Endodermal cell (in vitro differentiated cells): Measurements from ENCODE around the gene VSIG1. TPM values are rescaled to one million over a fixed set of nuclear protein-coding genes. Genes with fewer than 3 reads are reported as not detected.

Source experiments
- DNase-seq: peaks from one replicate; pipeline ENCODE4 v3.0.0-alpha.2; 2017
- H3K27ac ChIP-seq: 2 replicates; pipeline ENCODE4 v1.5.1; 2013; ENCODE audit warnings: mild to moderate bottlenecking, low read depth, low read length, moderate library complexity
- H3K27me3 ChIP-seq: 2 replicates; pipeline ENCODE4 v1.6.1; 2013; ENCODE audit warnings: mild to moderate bottlenecking, low read length, moderate library complexity; ENCODE audit not compliant: insufficient read depth, control insufficient read depth, poor library complexity, severe bottlenecking
- H3K36me3 ChIP-seq: 2 replicates; pipeline ENCODE4 v1.7.0; 2013; ENCODE audit warnings: mild to moderate bottlenecking, low read length, moderate library complexity; ENCODE audit not compliant: control insufficient read depth, insufficient read depth
- H3K4me1 ChIP-seq: one replicate; pipeline ENCODE4 v1.7.0; 2013; ENCODE audit warnings: low read length; ENCODE audit not compliant: control insufficient read depth, insufficient read depth
- H3K4me3 ChIP-seq: 2 replicates; pipeline ENCODE4 v1.5.1; 2013; ENCODE audit warnings: mild to moderate bottlenecking, low read length, moderate library complexity
- H3K9ac ChIP-seq: 2 replicates; pipeline ENCODE4 v1.6.1; 2013; ENCODE audit warnings: mild to moderate bottlenecking, low read length, moderate library complexity; ENCODE audit not compliant: poor library complexity, severe bottlenecking; ENCODE audit errors: extremely low read depth
- H3K9me3 ChIP-seq: 2 replicates; pipeline ENCODE4 v1.6.1; 2013; ENCODE audit warnings: mild to moderate bottlenecking, low read length, moderate library complexity; ENCODE audit not compliant: control insufficient read depth
- H3K27ac Mint-ChIP-seq: 2 replicates; pipeline ENCODE4 v1.8.0; 2020; ENCODE audit warnings: mixed read lengths
- H3K27me3 Mint-ChIP-seq: 2 replicates; pipeline ENCODE4 v1.8.0; 2021; ENCODE audit warnings: mild to moderate bottlenecking, mixed read lengths; ENCODE audit not compliant: insufficient read depth
- H3K36me3 Mint-ChIP-seq: 2 replicates; pipeline ENCODE4 v1.8.0; 2020; ENCODE audit warnings: low read depth, mixed read lengths
- H3K4me1 Mint-ChIP-seq: 2 replicates; pipeline ENCODE4 v1.8.0; 2020; ENCODE audit warnings: mixed read lengths
- H3K4me3 Mint-ChIP-seq: 2 replicates; pipeline ENCODE4 v1.8.0; 2020; ENCODE audit warnings: mild to moderate bottlenecking, moderate library complexity, mixed read lengths
- H3K9me3 Mint-ChIP-seq: 2 replicates; pipeline ENCODE4 v1.8.0; 2020; ENCODE audit warnings: mild to moderate bottlenecking, mixed read lengths
- WGBS, 2 experiments: methylation state at CpG; one replicate each; pipeline versions ENCODE4 v1.1.5 to v1.1.7; 2013; ENCODE audit warnings: missing lambda C conversion rate in 2 of 2, mixed read lengths in 1 of 2; ENCODE audit not compliant: insufficient coverage in 1 of 2, insufficient read length in 1 of 2; 5-methylcytosine and 5-hydroxymethylcytosine counted together
- long read RNA-seq, 4 experiments: library from polyadenylated mRNA in 2 of 4; library from RNA in 1 of 4; library from capped mRNA in 1 of 4; stranded (forward) in 3 of 4; unstranded in 1 of 4; transcript quantifications; one replicate each; pipeline ENCODE4 v2.0.0, GENCODE V29; 2020 to 2021; ENCODE audit warnings: inconsistent platforms in 1 of 4
- polyA plus RNA-seq, 2 experiments: library from polyadenylated mRNA; stranded (reverse); fragments of 50-300 nt; gene quantifications; one replicate each; pipeline ENCODE4 v1.2.3, GENCODE V29; 2013
- total RNA-seq, 2 donors: library from RNA; stranded (reverse); fragmentation: NEBNext Ultra II Directional in 1 of 2; extraction: Animal tissue kit (Norgen Biotek cat#: 25700) in 1 of 2; gene quantifications; 2 replicates in 1 of 2; 3 replicates in 1 of 2; pipeline ENCODE4 v1.2.1, GENCODE V29; 2021
- TF ChIP-seq, protein P1 (sequence below): fragments of 200-600 bp; sonication (generic); conservative IDR thresholded peaks from 2 replicates; pipeline ENCODE4 v1.5.0; 2021; ENCODE audit warnings: antibody characterized with exemption, mild to moderate bottlenecking

VSIG1 gene
- 1 to 10 TPM in 1 of 2 donors, under 1 TPM in 1; 0.38 to 1.0 TPM for total RNA-seq
- not detected for polyA plus RNA-seq (2013, experiment 1 of 2)
- polyA plus RNA-seq (2013, experiment 2 of 2): 0.08 TPM
- long read RNA-seq, experiment 1: 0 reads
- long read RNA-seq, experiment 2: 0 reads
- long read RNA-seq, experiment 3: 0 reads
- long read RNA-seq, experiment 4: 0 reads

- no peaks in the 10 kb centered on the region for H3K4me1 ChIP-seq
- TF ChIP-seq, protein P1, sequence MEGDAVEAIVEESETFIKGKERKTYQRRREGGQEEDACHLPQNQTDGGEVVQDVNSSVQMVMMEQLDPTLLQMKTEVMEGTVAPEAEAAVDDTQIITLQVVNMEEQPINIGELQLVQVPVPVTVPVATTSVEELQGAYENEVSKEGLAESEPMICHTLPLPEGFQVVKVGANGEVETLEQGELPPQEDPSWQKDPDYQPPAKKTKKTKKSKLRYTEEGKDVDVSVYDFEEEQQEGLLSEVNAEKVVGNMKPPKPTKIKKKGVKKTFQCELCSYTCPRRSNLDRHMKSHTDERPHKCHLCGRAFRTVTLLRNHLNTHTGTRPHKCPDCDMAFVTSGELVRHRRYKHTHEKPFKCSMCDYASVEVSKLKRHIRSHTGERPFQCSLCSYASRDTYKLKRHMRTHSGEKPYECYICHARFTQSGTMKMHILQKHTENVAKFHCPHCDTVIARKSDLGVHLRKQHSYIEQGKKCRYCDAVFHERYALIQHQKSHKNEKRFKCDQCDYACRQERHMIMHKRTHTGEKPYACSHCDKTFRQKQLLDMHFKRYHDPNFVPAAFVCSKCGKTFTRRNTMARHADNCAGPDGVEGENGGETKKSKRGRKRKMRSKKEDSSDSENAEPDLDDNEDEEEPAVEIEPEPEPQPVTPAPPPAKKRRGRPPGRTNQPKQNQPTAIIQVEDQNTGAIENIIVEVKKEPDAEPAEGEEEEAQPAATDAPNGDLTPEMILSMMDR: no peak
- H3K27me3 Mint-ChIP-seq: peaks cover 13% of the 10 kb centered on the region
- DNase-seq: no peak
- no peak within 1 kb of the TSS for H3K4me3 Mint-ChIP-seq
- no peaks in the 10 kb centered on the region for H3K9me3 ChIP-seq
- H3K9me3 Mint-ChIP-seq: no peaks in the 10 kb centered on the region
- peaks cover 2% of the 10 kb centered on the region for H3K4me1 Mint-ChIP-seq
- H3K4me3 ChIP-seq: no peak within 1 kb of the TSS
- H3K9ac ChIP-seq: no peak within 1 kb of the TSS
- no peaks in the 10 kb centered on the region for H3K36me3 ChIP-seq
- no peaks in the 10 kb centered on the region for H3K27me3 ChIP-seq
- no peak within 1 kb of the TSS for H3K27ac ChIP-seq
- H3K36me3 Mint-ChIP-seq: no peaks in the 10 kb centered on the region
- H3K27ac Mint-ChIP-seq: no peak within 1 kb of the TSS
- WGBS, 2 experiments: 93 to 100% methylated on average over 2 to 6 of the region's 10 CpGs
These were observed at the start of gene VSIG1 for GRCh38 chrX:108044554-108045256. TSS of gene VSIG1 (plus strand) at chrX:108045065. CDS start at chrX:108045131, 66 bp downstream.

- Histone ChIP-seq H3K27ac (no peak overlapping the region), H3K9ac (no peak overlapping the region), H3K4me3 (no peak overlapping the region), H3K27me3 (no peaks in the 10 kb centered on the region), H3K4me1 (no peaks in the 10 kb centered on the region), H3K9me3 (no peaks in the 10 kb centered on the region), H3K36me3 (no peaks in the 10 kb centered on the region)
- Mint-ChIP-seq H3K9me3 (peaks cover 47% of the 10 kb centered on the region), H3K4me3 (no peak overlapping the region), H3K27ac (no peak overlapping the region), H3K27me3 (no peaks in the 10 kb centered on the region), H3K36me3 (peaks cover 31% of the 10 kb centered on the region), H3K4me1 (peaks cover 7% of the 10 kb centered on the region)
- 87% methylated on average over 6 of the region's 6 CpGs; no CpG with 5 or more reads in 1 of the 2 experiments for WGBS, 2 experiments
- TF ChIP-seq, protein P1: no peak
- no peak for DNase-seq
These were observed 48.7 kb upstream of the VSIG1 start for GRCh38 chrX:107996124-107996523.

- peaks cover 58% of the 10 kb centered on the region for H3K9me3 Mint-ChIP-seq
- 94% methylated on average over 2 of the region's 2 CpGs; no CpG with 5 or more reads in 1 of the 2 experiments for WGBS, 2 experiments
These were observed 44.1 kb upstream of the VSIG1 start for GRCh38 chrX:108000751-108001150.

More at GRCh38 chrX:108000751-108001150, 44.1 kb upstream of the VSIG1 start:
- H3K27ac Mint-ChIP-seq: no peak overlapping the region
- peaks cover 12% of the 10 kb centered on the region for H3K36me3 Mint-ChIP-seq
- Histone ChIP-seq H3K4me3 (no peak overlapping the region), H3K27me3 (no peaks in the 10 kb centered on the region), H3K9me3 (no peaks in the 10 kb centered on the region), H3K36me3 (no peaks in the 10 kb centered on the region), H3K27ac (no peak overlapping the region), H3K9ac (no peak overlapping the region), H3K4me1 (no peaks in the 10 kb centered on the region)
- peaks cover 2% of the 10 kb centered on the region for H3K27me3 Mint-ChIP-seq
- DNase-seq: no peak
- TF ChIP-seq, protein P1: no peak
- H3K4me3 Mint-ChIP-seq: no peak overlapping the region
- H3K4me1 Mint-ChIP-seq: no peaks in the 10 kb centered on the region
